Right forelimb (tissue), 1 donor: ENCODE data around the gene SPDYE16.
"Not testable (repeated sequence)": the region's sequence is repeated elsewhere in the genome, so short reads cannot be mapped to it uniquely, and the experiment has no call there.

Source experiments
- DNase-seq: peaks from one replicate; pipeline ENCODE4 v3.0.0-alpha.2; 2018

The SPDYE16 gene

DNA sequence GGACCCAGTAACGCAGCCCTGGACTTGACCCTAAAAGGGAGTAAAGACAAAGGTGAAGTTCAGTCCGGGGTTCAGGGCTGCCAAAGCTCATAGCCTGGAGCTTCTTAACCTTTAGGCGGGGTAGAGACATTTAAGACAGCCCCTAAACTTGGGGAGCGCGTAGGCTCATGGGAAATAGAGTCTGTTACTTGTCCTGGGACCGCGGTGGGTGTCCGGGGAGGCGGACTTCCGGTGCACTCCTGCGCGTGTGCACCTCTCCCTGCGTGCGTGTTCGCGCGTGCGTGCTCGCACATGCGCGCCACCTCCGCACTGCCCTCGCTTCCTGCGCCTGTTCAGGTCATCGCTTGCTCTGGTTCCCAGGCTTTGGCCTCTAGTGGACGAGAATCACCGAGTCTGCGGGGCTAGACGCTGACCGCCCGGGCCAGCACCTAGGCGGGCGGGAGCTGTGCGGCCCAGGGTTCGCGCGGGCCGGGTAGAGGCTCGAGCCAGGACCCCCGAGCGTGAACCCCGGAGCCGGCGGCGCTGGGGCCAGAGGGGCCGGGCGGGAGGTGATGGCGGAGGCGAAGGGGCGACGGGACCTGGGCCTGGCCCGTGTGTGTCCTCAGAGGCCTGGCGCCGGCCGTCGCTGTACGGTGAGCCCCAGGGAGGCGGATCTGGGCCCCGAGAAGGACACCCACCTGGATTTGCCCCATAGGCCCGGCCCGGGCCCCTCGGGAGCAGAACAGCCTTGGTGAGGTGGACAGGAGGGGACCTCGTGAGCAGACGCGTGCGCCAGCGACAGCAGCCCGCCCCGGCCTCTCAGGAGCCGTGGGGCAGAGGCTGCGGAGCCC is 6.1 kb upstream of the SPDYE16 start:
- DNase-seq = peak; percentile 88

DNA sequence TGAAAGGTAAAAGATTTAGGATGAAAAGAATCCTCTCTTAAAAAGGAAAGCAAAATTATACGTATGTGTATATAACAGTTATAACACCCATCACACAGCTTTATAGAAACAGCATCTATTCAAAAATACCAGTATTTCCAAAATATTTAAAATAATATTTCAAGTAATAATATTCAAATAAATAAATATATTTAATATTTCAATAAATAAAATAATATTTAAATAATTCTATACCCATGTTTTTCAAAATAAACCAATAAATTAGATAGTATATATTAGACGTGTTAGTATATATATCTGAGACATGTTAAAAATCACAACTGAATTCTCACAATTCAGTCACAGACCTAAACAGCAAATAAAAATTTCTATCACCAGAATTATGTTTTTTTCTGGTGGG is 11.5 kb downstream of the SPDYE16 start:
- DNase-seq = not testable (repeated sequence)

DNA sequence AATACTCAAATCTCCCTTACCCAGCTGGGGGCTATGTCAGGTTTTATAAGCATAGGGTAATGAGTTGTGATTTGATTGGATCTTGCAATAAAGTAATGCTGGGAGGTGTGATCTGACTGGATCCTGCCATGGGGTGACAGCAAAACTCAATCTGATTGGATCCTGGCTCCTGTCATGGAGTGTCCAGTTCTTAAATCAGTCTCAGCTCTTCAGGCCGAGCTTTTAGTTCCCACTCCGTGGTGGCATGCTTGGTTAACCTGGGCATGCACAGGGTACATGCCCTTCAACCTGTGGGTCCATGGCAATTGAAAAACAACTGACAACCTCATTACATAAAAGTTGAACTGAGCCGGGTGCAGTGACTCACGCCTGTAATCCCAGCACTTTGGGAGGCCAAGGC is 16.9 kb downstream of the SPDYE16 start:
- not testable (repeated sequence) for DNase-seq

DNA sequence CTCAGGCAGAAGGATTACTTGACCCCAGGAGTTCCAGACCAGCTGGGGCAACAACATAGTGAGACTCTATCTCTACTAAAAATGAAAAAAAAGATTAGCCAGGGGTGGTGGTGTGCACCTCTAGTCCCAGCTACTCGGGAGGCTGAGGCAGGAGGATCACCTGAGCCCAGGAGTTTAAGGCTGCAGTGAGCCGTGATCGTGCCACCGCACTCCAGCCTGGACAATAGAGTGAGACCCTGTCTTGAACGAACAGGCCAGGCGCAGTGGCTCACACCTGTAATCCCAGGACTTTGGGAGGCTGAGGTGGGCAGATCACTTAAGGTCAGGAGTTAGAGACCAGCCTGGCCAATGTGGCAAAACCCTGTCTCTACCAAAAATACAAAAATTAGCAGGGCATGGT is 26.2 kb downstream of the SPDYE16 start:
- DNase-seq = not testable (repeated sequence)

DNA sequence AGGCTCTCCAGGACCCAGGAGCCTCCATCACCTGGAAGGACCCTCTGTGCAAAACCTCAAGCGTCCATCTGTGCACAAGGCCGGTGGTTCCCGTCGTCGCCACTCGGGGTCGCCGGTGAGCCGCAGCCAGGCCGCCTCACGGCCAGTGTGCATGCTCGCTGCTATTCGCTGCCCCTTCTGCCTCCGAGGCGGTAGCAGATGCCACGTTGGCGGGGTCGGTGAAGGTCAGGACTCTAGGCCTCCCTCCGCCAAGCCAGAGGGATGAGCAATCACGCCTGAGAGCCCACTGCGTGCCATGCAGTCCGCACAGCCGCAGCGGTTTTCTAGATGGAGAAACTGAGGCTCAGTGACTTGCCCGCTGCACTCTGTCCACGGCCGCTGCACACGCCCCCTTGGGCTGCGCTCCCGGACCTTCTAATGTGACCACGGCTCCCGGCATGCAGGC is 27.1 kb downstream of the SPDYE16 start:
- peak; percentile 73 for DNase-seq

DNA sequence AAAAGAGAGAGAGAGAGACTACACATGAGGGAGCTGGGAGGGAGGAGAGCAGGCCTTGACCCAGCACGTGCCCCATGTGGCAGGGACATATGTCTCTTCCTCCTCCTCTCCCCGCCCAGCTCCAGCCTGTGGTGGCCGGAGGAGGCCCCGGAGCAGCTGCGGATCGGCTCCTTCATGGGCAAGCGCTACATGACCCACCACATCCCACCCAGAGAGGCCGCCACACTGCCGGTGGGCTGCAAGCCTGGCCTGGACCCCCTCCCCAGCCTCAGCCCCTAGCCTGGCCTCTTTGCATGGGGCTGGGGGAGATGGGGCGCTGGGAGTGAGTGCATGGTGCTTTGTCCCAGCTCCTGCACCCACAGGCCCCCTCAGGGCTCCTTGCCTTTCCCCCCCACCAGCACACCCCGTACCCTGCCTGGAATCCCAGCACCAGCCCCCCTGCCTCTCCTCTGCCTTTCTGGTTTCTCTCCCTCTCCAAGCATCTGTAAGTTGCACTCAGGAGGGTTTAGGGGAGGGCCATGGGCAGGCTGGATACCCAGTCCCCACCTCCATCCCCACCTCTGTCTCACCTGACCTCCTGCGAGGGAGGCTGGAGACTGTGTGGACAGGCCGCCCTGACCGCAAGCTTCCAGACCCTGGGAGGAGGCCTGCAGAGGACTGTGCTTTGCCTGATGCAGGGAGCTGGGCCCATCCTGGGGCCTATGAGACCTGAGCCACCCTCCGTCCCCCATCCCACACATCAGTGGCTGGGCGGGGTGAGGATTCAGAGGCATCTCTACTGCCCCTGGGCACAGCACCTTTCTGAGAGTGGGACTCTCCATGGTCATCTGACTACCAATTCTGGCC is 27.9 kb downstream of the SPDYE16 start:
- peak; percentile 24 for DNase-seq

DNA sequence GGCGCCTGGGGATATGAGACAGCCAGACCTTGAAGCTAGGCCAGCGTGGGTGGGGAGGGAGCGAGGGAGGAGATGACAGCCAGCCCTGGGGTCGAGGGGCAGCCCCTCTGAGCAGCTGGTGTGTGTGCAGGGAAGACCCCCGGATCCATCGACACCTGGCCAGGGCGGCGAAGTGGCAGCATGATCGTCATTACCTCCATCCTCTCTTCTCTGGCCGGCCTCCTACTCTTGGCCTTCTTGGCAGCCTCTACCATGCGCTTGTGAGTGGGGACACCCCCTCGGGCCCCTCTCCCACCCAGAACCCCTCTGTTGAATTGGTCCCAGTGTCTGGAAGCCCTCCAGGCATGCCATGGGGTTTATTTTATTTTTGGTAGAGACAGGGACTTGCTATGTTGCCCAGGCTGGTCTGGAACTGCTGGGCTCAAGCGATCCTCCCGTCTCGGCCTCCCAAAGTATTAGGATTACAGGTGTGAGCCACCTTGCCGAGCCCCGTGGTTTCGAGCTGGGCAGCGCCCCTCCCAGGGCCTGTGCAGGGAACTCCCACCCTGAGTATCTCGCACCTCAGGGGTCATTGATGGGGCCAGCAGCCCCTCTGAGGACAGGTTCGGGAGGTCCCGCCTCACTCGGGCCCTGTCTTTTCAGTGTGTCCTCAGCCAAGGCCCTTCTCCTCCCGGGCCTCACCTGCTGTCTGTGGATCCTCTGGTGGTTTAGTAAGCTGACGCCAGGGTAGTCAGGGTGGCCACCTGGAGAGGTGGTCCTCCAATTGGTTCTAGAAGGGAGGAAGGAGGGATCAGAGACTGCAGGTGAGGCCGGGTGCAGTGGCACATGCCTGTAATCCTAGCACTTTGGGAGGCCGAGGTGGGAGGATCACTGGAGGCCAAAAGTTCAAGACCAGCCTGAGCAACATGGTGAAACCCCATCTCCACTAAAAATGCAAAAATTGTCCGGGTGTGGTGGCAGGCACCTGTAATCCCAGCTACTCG is 29.0 kb downstream of the SPDYE16 start:
- peak; percentile 31 for DNase-seq

DNA sequence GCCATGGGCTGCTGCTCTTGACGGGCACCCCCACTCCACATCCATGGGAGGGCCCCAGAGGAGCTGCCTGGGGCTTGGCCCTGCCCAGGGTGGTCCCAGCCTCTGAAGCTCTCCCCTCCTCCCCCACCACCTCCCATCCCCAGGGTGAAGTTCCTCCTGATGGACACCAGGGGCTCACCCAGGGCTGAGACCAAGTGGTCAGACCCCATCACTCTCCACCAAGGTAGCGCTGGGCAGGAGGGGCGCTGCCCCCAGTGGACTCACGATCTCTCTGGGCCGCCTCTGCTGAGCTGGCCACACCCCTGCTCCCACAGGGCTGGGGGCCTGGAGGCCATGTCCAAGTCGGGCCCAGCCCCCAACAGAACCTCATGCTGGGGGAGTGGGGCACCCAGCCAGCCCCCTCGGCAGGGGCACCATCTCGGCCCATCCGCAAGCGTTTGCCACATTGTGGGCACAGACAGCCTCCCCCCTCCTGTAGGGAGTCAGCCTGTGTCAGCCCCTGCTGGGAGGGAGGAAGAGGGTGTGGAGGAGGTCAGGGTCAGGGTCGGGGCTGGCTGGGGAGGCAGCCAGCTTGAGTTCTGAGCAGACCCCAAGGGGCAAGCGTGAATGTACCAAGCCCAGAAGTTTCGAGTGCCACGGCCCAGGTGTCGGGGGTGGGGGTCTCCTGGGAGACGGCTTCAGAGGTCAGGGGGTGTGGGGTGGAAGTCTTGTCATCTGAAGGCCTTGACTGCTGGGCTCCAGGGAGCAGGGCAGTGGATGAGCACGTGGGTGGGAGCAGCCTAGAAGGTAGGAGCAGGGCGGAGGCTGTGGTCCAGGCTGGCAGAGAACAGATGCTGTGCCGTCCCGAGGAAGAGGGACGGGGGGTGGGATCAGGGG is 29.9 kb downstream of the SPDYE16 start:
- DNase-seq = peak; percentile 33

DNA sequence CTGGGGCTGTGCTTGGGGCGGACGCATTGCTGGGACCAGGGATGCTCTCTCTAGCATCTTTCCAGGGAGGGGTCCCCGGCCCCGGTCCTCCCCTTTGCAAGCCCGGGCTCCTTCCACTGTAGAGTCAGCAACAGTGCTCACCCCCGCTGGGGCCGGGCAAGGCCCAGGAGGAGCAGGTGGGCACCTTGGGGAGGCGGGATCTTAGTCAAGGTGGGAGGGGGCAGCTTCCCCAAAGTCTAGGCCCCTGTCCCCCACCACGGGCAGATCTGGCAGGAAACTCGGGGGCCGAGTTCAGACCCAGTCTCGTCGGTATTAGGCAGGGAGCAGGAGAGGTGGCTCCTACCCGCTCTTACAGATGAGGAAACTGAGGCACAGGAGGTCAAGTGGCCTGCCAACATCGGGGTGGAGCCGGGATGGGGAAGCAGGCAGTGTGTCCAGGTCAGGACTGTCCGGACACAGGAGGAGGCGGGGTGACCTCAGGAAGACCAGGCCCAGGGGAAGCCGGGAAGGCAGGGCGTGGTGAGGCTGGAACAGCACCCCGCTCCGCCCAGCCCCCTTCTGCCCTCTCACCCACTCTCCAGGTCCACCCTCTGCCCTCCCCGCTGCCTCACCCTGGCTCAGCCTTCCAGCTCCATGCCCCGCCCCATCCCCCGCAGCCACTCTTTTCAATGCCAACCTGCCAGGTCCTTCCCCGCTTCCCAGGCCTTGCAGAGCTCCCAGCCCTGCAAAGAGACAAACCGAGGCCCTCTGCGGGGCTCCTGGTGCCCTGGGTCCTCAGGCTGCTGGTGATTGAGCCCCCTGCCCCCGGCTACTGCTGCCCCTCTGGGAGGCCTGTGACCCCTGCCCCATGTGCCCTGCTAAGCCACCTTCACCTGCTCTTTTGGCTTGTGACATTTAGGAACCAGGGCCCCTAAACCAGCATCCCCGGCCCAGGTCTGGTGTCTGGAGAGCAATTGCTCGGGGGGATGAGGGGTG is 30.9 kb downstream of the SPDYE16 start:
- DNase-seq = not testable (repeated sequence)

DNA sequence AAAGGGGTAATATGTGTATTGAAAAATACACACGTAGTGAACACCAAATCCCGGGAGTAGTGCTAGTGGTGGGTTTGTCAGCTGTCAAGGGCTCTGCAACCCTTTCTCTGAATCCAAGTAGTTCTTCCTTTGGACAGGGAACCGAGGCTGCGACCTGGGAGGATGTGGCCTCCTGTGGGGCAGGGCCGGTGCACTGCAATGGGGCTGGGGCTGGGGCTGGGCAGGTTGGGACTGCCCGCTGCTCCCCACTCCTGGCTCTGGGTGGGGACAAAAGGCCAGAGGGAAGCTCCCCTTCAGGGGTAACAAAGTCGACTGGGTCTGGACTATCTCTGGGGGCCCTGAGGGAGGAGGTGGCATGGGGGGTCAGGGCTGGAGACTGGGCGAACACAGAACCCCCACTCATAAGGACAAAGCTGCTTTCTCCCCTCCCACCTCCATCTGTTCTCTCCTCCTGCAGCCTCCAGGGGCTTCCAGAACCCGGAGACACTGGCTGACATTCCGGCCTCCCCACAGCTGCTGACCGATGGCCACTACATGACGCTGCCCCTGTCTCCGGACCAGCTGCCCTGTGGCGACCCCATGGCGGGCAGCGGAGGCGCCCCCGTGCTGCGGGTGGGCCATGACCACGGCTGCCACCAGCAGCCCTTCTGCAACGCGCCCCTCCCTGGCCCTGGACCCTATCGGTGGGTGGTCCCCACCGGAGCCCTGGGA is 31.7 kb downstream of the SPDYE16 start:
- not testable (repeated sequence) for DNase-seq

DNA sequence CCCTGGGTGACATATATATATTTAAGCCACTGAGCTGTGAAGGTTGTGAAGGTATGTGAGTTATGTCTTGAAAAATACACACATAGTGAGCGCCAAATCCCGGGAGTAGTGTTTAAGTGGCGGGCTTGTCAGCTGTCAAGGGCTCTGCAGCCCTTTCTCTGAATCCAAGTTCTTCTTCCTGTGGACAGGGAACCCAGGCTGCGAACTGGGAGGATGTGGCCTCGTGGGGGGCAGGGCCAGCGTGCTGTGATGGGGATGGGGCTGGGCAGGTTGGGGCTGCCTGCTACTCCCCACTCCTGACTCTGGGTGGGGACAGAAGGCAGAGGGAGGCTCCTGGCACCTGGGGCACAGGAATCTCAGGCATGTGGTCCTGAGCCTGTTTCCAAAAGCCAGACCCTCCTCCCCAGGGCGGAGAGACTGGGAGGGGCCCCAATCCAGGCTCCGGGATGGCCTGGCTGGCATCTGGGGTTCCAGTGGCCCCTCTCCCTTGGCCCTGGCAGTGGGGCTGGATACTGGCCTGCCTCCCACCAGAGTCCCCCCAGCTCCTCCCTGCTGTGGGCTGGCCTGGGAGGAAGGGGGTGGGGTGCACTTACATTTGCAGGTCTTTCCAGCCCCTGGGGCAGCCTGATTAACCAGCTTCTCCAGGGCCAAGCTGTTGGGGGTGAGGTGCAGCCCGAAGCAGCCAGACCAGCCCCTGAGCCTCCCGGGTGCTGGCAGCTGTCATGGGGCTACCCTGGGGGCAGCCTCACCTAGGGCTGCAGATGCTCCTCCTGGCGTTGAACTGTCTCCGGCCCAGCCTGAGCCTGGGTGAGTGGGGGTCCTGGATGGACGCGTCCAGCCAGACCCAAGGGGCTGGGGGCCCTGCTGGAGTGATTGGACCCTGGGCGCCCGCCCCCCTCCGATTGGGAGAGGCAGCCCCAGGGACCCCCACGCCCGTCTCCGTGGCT is 32.9 kb downstream of the SPDYE16 start, which contains the start of gene UPK3B:
TSS of gene UPK3B (plus strand) at position 622 of the 947 bp plus-strand sequence. CDS start at position 723, 101 bp downstream.
- peak; percentile 42 for DNase-seq

DNA sequence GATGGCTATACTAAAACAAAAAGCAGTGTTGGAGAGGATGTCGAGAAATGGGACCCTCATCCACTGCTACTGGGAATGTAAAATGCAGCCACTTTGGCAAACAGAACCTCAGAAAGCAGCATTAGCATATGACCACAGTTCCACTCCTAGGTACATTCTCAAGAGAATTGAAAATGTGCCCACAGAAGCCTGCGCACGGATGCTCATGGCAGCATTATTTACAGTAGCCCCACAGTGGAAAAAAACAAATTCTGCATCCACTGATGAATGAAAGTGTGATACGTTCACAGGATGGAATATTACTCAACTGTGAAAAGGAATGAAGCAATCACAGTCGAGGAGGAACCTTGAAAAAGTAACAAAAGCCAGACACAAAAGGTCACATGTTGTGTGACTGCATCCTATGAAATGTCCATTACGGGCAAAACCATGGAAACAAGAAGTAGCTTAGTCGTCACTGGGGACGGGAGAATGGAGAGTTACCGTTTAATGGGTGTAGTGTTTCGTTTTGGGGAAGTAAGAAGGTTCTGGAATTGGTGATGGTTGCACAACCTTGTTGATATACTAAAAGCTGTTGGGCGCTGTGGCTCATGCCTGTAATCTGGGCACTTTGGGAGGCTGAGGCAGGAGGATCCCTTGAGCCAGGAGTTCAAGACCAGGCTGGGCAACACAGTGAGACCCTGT is 35.2 kb downstream of the SPDYE16 start:
- peak; percentile 24 for DNase-seq

DNA sequence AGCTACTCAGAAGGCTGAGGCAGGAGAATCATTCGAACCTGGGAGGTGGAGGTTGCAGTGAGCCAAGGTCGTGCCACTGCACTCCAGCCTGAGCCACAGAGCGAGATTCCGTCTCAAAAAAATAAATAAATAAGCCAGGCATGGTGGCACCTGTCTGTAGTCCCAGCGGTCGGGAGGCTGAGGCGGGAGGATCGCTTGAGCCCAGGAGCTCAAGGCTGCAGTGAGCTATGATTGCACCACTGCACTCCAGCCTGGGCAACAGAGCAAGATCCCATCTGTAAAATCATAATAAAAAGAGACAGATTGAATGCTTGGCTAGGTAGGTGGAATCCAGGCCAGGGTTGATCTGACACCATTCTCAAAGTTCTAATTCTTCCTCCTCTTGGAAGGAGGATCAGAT is 36.5 kb downstream of the SPDYE16 start:
- DNase-seq = not testable (repeated sequence)

DNA sequence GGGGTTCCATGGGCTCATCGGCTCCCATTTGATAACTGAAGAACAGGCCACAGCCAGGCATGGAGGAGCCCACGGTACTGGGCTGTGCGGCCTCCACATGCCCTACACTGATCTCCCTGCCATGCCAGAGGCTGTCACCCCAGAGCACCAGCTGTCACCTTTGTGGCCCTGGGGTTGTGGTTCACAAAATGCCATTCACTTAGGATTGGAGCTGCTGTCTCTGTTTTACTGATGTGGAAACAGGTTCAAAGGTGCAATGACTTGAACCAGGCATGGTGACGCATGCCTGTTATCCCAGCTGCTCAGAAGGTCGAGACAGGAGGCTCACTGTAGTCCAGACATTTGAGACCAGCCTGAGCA is 37.0 kb downstream of the SPDYE16 start:
- DNase-seq = no peak

DNA sequence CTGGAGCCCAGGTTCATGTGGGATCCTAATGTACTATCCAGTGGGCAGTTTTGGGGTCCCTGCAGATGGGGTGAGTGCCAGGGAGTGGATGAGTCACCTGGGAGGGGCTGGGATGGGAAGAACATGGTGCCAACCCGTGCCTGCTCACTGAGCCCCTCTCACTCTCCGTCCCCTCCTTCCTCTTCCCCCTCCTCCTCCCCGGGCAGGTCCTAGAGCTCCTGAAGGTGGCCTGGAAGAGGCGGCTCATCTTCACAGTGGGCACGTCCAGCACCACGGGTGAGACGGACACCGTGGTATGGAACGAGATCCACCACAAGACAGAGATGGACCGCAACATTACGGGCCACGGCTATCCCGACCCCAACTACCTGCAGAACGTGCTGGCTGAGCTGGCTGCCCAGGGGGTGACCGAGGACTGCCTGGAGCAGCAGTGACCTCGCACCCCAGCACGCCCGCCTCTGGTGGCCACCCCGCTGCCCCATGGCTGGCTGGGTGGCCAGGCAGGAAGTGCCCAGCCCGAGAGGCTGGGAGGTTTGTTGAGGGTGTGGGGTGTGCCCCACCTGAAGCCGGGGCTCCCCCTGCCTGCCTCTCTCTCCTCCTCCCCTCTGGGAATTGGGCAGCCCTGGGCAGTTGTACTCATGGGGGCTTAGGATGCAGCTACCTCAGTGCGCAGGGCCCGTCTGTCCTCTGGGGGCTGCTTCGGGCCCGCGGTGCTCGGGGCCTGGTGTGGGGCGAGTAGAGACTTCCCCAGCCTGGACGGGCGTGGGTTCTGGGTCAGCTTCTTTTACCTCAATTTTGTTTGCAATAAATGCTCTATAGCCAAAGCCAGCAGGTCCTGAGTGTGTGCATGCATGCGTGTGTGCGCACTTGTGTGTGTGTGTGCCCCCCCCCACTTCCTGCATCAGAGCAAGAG is 37.7 kb downstream of the SPDYE16 start:
- DNase-seq = peak; percentile 40

DNA sequence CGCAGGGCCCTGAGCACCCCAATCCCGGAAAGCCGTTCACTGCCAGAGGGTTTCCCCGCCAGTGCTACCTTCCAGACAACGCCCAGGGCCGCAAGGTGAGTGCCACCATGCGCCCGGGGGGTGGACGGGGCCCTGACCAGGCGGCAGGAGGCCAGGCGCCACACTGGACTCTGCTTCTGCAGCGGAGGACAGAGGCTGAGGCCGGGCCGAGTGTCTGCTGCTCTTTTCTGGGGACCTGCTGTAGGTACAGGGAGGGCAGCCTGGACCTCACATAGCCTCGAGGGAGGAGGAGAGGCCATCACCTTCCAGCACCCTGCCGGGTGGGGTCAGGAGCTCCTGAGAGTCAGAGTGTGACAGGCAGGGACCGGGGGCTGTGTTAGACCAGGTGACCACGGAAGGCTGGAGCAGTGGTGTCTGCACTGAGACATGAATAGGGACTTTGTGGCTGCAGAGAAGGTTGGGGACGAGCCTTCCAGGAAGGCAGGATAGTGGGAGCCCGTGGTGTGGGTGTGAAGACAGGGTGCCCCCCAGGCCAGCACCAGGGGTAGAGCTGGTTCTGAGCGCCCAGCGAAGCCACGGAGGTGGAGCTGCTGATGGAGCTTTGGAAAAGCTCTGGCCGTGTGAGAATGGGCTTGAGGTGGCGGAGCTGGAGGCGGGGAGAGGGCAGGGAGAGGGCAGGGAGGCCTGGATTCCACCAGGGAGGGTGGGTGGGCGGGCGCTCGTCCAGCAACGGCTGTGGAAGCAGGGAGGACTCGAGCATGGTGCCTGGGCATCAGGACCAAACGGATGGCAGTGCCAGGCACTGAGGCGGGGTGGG is 38.5 kb downstream of the SPDYE16 start:
- DNase-seq = peak; percentile 38
